ENCODE data around the gene ATXN1.

GRCh38 chr6:16370943-16371342, 390.3 kb downstream of the ATXN1 start:
- TF ChIP-seq CTCF (IDR thresholded peaks at IDR 0.05; ENCODE audit: poor library complexity, severe bottlenecking) (no peak), TAF1 (IDR thresholded peaks at IDR 0.05; ENCODE audit: low read depth) (no peak), POLR2AphosphoS5 (IDR thresholded peaks at IDR 0.05) (no peak), EP300 (conservative IDR thresholded peaks at IDR 0.05; ENCODE audit: poor library complexity, severe bottlenecking) (no peak), MXI1 (conservative IDR thresholded peaks at IDR 0.05; ENCODE audit: poor library complexity, severe bottlenecking) (no peak), EZH2 (IDR thresholded peaks at IDR 0.05; ENCODE audit: borderline replicate concordance, insufficient read depth, low read length, poor library complexity, severe bottlenecking) (no peak)

All from neural cell (in vitro differentiated cells).